GM19239 (cell line): Measurements from ENCODE around the gene AGPAT3.
A peak's percentile ranks its signal among the peaks of the same experiment; 100 is the strongest.

Experiments used
- DNase-seq: peaks from one replicate; pipeline ENCODE4 v3.0.0; 2011; ENCODE audit warnings: low spot score; ENCODE audit not compliant: insufficient read length
- FAIRE-seq: peaks from 2 replicates; lab custom pipeline; 2011; peaks lifted over from hg19 to GRCh38; lab: Jason Lieb, UNC

AGPAT3 gene

DNA sequence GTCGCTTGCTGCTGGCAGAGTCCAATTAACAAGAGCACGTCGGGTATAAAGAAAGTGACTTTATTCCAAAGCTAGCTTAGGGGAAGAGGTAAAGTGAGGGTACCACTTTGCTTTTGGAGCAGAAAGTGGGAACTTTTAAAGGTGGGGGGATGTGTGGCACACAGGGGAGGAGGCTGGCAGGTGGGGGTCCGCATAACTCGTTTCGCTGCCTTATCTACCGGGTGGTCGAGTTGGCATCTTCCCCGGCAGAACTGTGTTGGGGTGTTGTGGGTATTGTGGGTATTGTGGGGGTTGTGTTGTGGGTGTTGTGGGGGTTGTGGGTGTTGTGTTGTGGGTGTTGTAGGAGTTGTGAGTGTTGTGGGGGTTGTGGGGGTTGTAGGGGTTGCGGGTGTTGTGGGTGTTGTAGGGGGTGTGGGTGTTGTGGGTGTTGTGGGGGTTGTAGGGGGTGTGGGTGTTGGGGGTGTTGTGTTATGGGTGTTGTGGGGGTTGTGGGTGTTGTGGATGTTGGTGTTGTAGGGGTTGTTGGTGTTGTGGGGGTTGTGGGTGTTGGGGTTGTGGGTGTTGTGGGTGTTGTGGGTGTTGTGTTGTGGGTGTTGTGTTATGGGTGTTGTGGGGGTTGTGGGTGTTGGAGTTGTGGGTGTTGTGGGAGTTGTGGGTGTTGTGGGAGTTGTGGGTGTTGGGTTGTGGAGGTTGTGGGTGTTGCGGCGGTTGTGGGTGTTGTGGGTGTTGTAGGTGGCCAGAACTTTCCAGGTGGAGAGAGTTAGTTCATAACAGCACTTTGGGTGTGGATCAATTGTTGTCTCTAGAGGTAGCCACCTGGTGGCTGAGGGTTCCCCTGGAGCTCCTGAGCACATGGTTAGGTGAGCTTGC lies 52.7 kb downstream of the AGPAT3 start:
- no peak for FAIRE-seq
- no peak for DNase-seq

DNA sequence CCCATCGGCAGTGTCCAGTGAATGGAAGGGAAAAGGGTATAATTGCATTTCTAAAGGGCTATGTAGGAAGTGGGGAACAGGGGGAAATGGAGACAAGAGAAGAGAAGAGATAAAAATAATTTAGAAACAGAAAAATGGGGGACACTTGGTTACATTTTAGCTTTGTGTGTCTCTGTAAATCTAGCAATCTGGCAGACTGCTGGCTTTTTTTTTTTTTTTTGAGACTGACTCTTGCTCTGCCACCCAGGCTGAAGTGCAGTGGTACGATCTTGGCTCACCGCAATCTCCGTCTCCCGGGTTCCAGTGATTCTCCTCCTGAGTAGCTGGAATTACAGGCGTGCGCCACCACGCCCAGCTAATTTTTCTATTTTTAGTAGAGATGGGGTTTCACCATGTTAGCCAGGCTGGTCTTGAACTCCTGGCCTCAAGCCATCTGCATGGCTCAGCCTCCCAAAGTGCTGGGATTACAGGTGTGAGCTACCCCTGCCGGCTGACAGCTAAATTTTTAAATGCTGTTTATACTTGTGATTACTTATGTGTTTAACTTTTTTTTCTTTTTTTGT lies 53.4 kb downstream of the AGPAT3 start:
- DNase-seq (no peak), FAIRE-seq (no peak)

DNA sequence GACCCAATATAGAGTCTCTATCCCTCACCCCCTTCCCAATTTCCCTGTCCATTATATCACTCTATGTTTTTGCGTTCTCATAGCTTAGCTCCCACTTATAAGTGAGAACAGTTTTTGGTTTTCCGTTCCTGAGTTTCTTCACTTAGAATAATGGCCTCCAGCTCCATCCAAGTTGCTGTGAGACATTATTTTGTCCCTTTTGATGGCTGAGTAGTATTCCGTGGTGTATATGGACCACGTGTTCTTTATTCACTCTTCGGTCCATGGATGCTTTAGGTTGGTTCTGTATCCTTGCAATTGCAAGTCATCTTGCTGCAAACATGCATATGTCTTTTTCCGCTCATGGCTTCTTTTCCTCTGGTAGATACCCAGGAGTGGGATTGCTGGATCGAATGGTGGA lies 54.3 kb downstream of the AGPAT3 start:
- no peak for FAIRE-seq
- no peak for DNase-seq

DNA sequence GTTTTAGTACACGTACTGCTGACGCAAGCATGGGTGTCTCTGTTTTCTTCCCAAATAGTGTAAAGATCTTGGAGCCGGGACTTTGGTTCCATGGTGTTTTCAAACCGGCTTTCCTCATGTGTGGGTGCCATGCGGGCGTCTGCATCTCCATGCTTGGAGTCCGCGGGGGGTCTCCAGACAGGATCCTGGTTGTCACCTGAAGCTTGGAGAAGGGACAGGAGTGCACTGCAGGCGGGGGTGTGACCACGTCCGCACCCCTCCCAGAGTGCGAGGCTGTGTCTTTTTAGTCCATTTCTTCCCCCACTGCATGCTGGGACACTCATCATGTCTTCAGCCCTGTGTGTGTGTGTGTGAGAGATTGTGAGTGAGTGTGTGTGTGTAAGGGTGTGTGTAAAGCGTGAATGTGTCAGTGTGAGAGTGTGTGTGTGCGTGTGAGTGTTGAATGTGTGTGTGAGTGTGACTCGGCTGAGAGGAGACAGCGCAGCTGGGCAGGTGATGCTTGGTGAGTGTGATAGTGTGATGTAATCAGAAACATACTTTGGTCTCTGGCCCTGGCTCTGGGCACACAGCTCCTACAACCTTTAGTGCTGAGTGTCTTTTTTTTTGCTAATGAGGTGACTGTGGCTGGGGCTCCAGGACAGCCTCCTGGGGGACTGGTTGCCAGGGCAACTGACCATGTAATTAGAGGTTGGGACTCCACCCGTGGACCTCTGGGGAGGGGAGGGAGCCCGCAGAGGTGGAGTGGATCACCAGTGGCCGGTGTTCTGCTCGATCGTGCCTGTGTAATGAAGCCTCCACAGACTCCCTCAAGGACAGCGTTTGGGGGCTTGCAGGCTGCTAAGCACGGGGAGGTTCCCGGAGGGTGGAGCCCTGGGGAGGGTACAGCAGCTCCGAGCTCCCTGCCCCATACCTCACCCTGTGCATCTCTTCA lies 55.1 kb downstream of the AGPAT3 start:
- DNase-seq = no peak
- FAIRE-seq = peak; percentile 45

GRCh38 chr21:43921571-43921978 lies 56.6 kb downstream of the AGPAT3 start:
- no peak for DNase-seq
- peak; percentile 84 for FAIRE-seq

DNA sequence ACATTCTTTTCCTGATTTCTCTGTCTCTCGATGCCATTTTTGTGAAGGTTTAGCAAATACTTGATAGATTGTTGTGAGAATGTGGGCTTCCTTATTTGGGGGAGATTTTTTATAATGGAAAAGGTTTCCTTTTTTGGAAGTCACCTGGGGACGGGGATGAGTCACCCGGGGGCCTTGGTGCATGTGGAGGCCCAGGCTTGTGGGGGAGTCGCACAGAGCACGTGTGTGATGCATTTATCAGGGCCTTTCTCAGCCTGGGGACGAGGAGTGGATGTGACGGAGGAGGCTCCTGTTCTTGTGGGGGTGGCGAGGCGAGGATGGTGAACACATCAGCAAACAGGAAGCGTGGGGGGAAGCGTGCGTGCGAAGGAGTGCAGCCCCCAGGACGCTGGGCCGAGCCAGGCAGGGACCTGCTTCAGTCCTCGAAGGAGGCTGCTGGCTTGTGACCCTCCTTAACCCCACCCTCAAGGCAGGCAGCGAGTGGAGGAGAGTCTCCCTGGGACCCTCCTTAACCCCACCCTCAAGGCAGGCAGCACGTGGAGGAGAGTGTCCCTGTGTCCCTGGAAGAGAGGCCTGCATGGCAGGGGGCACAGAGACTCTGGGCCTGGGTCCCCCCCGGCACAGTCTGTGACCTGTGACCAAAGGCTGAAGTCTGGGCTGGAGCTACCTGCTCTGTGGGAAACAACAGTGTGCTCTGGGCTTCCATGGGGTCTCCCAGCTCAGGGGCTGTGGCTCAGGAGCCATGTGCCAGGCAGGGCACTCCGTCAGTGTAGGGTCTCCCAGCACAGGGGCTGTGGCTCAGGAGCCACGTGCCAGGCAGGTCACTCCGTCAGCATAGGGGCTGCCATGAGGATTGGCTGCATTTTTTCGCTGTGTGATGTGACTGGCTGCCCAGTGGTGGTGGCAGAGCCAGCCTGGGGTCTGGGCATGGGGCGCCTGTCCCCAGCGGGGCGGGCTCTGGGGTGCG lies 57.2 kb downstream of the AGPAT3 start:
- FAIRE-seq = no peak
- DNase-seq = peak; percentile 48

- DNase-seq = no peak
- FAIRE-seq = no peak
Measured at GRCh38 chr21:43922949-43923348, 57.9 kb downstream of the AGPAT3 start.

GRCh38 chr21:43923391-43923790 lies 58.4 kb downstream of the AGPAT3 start:
- DNase-seq (no peak), FAIRE-seq (no peak)

GRCh38 chr21:43924421-43925095 lies 59.5 kb downstream of the AGPAT3 start:
- DNase-seq (no peak), FAIRE-seq (no peak)

DNA sequence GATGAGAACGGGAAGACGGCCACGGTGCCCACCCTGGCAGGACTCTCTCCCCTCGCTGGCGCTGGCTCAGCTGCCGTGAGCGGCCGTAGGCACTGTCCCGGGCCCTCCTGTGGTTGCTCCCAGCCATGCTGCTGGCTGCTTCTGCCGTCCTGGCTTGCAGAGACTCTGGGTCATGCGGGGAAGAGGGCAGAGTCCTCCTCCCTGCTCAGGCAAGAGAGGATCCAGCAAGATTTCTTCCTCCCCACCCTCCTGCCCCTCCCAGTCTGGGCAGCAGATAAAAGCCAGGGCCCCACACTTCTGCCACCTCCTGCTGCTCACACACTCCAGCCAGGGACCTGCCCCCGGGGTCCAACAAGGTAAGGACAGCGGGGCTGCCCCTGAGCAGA lies 60.1 kb downstream of the AGPAT3 start:
- FAIRE-seq (no peak), DNase-seq (no peak)

DNA sequence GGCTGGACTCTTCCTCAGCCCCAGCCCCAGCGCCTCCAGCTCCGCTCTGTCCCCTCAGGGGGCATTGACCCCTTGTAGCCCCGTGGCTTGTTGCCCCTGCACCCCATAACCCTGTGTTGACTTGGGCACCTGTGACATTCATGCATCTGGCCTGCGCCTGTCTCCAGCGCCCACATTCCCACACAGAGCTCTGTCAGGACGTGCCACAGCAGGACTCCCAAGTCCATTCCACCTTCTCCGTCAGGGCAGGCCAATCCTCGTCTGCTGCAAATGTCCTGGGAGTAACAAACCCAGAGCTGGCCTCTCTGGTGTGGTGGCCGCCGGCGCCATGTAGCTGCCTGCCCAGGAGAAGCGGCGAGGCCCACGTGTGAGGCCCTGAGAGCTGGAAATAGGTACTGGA lies 60.6 kb downstream of the AGPAT3 start:
- FAIRE-seq (no peak), DNase-seq (no peak)

DNA sequence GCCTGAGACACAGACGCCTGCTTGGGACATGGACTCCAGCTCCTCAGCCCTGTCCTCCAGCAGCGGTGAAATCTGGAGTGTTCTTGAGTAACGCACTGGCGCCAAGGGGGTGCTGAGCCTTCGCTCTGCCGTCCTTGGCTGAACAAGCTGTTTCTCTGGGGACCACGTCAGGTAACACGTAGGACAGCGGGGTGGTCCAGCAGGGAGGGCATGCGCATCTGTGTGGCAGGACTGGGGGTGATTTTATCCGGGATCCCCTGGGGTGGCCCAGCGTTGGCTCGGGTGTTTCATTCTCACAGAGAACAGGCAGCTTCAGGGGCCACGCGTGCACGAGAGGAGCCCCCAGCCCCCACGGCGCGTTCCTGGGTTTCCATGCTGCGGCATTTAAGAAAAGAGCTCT lies 61.2 kb downstream of the AGPAT3 start:
- FAIRE-seq (no peak), DNase-seq (no peak)

- FAIRE-seq (no peak), DNase-seq (no peak)
Measured at GRCh38 chr21:43927591-43928221, 62.7 kb downstream of the AGPAT3 start.

DNA sequence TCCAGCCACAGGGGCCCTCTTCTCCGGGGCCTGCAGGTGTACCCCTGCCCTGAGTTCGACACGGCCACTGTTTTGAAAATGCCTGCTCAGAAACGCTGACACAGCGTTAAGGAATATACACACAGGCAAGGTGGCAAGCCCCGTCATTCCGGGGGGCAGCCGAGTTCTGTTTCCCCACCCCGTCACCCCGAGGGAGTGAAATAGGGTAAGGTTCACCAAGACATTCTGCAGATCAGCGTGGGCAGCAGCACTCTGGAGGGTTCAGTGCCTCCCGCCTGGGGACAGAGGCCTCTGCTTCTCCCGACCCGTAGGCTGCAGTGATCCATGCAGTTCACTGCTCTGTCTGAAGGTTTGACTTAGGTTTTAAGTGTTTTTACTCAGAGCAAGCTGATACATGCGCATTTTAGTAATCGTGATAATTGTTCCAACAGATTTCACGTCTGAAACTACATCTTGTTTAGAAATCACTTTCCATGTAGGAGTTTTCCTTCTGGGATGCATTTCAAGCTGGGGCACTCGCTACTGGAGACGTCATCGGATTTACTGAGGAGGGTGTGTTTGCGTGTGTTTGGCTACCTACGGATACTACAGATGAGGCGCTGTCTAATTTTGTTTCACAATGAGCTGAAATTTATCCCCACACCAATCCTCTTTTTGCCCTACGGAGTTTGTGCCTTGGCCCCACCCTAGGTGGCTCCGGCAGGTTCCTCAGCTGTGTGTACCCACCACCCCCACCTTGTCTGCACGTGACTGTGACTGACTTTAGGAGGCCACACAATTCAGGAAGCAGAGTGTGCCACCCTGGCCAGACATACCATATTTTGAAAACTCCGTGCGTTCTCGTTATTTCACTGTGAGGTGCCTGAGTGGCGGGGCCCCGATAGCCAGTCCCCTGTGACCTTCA lies 63.5 kb downstream of the AGPAT3 start:
- DNase-seq (no peak), FAIRE-seq (no peak)

- FAIRE-seq (no peak), DNase-seq (no peak)
Measured at GRCh38 chr21:43929217-43929971, 64.4 kb downstream of the AGPAT3 start.

DNA sequence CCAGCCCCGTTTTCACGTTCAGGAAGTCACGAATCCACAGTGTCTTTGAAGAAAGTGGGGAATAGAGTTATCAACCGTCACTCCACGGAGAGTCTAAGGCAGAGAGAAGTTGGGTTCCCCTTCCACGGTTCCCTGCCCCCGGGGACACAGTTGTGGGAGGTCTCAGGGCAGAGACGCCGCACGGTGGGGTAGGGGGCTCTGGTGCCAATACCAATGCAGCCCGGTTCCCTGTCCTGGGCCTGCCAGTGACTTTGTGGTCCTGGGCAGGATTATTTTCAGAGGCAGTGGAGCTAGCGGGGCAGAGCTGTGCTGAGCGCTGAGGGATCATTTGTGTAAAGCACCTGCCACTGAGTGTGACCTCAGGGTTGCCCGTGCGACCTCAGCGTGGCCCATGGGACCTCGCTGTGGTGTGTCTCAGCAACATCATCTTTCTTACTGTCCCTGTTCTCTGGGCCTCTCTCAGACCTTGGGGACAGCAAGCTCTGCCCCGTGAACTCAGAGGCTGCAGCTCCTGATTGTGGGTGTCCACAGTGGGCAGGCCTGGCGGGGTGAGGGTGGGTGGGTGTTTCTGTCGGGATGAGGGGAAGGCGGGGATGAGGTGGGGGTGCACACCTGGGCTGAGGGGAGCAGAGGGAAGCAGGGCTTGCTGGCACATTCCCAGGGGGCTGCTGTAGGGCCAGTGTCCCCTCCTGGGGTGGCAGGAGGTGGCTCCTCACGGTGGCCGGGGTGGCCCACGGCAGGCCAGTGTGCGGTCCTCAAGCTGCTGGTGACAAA lies 65.2 kb downstream of the AGPAT3 start:
- DNase-seq (no peak), FAIRE-seq (no peak)
